GM18868 (cell line): ENCODE data around the gene MAD2L2.
"Not testable (repeated sequence)": the region's sequence is repeated elsewhere in the genome, so short reads cannot be mapped to it uniquely, and the experiment has no call there.

Experiments used
- ATAC-seq: cut with Tn5 transposase; IDR thresholded peaks from one replicate; pipeline ENCODE4 v1.9.1; 2021; ENCODE audit warnings: mild to moderate bottlenecking, moderate library complexity; ENCODE audit not compliant: unreplicated experiment

The MAD2L2 gene

GRCh38 chr1:11654137-11654938, 26.6 kb downstream of the MAD2L2 start, which contains the start of the genes FBXO2 and FBXO44:
Gene FBXO2, minus strand, starts transcription at chr1:11654429. Its CDS starts 89 bp downstream, at chr1:11654340.
Gene FBXO44, plus strand, starts transcription at chr1:11654877. Its CDS starts 959 bp downstream, at chr1:11655836.
- ATAC-seq: no peak

GRCh38 chr1:11653861-11654136, 27.1 kb downstream of the MAD2L2 start:
- no peak for ATAC-seq

GRCh38 chr1:11653101-11653860, 27.7 kb downstream of the MAD2L2 start:
- ATAC-seq: no peak

DNA sequence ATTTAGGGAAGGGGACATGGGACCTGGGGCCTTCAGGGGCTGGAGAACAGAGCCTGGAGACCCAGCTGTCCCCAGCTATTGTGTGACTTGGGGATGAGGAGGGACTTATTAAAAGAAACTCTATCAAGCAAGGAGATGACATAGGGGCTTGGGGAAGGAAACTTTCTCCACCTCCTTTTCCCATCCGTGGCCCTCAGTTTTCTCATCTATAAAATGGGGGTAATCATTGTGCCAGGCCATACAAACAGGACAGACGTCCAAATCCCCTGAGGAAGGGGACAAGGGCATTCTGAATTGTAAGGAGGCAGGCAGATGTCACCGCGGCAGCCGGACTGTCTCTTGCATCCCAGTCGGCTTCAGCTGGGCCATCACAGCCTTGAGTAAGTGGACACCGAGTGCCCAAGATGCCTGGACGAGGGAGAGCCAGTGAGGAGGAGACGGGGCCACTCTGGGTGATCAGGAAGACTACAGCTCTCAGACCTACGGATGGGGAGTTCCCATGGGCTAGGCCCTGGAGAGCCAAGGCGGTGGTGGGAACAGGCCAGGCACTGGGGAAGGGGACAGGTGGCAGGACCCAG, 28.7 kb downstream of the MAD2L2 start:
- no peak for ATAC-seq

GRCh38 chr1:11651017-11651416, 29.9 kb downstream of the MAD2L2 start:
- ATAC-seq: no peak

GRCh38 chr1:11650331-11650991, 30.5 kb downstream of the MAD2L2 start:
- peak; percentile 42 for ATAC-seq

GRCh38 chr1:11649624-11650330, 31.2 kb downstream of the MAD2L2 start:
- ATAC-seq: no peak

GRCh38 chr1:11649237-11649623, 31.7 kb downstream of the MAD2L2 start:
- ATAC-seq: no peak

GRCh38 chr1:11648732-11649158, 32.2 kb downstream of the MAD2L2 start:
- ATAC-seq: no peak

DNA sequence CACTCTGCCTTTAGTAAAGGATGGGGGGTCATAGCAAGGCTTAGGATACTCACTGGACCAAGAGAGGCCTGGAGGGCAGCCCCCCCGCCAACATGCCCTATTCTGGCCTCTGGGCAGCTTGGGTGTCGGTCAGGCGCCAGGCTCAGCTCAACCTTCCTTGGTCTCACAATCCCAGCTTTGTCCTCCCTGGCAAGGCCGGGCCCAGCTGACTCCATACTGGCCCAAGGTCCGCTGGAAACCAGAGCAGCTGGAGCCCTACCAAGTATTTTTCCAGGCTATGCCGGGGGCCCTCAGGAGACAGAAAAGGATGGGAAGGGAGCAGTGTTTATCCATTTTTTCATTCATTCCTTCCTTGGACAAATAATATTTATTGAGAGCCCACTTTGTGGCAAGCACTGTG, 32.9 kb downstream of the MAD2L2 start:
- ATAC-seq: no peak

- no peak for ATAC-seq
These were observed 33.6 kb downstream of the MAD2L2 start for GRCh38 chr1:11647333-11647732.

GRCh38 chr1:11646317-11646716, 34.6 kb downstream of the MAD2L2 start:
- no peak for ATAC-seq

- no peak for ATAC-seq
These were observed 35.2 kb downstream of the MAD2L2 start for GRCh38 chr1:11645670-11646265.

DNA sequence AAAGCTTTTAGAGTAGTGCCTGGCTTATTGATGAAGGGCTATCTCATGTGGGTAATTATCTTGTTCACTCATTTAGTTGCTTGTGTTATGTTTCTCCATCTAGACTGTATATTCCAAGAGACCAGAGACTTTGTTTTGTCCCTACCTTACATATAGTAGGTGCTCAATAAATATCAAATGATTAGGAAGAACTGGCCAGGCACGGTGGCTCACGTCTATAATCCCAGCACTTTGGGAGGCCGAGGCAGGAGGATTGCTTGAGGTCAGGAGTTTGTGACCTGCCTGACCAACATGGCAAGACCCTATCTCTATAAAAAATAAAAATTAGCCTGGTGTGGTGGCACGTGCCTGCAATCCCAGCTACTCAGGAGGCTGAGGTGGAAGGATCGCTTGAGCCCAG, 35.7 kb downstream of the MAD2L2 start:
- ATAC-seq: no peak

- no peak for ATAC-seq
These were observed 37.2 kb downstream of the MAD2L2 start for GRCh38 chr1:11643782-11644181.

DNA sequence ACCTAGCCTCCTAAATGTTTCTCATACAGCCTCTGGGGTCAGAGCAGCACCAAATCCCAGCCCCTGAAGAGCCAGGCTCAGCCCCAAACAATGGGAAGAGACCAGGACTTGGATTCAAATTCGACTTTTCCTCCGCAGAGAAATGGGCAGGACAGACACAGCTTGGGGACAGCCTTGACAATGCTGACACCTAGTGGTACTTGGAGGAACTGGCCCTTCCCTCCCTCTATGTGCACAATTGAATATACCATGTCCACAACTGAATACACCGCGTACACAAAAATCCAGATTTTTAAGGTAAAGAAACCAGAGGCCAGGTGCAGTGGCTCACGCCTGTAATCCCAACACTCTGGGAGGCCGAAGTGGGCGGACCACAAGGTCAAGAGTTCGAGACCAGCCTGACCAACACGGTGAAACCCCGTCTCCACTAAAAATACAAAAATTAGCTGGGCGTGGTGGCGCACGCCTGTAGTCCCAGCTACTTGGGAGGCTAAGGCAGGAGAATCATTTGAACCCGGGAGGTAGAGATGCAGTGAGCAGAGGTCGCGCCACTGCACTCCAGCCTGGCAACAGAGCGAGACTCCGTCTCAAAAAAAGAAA, 38.4 kb downstream of the MAD2L2 start:
- not testable (repeated sequence) for ATAC-seq

GRCh38 chr1:11641776-11642305, 39.1 kb downstream of the MAD2L2 start:
- ATAC-seq: no peak

DNA sequence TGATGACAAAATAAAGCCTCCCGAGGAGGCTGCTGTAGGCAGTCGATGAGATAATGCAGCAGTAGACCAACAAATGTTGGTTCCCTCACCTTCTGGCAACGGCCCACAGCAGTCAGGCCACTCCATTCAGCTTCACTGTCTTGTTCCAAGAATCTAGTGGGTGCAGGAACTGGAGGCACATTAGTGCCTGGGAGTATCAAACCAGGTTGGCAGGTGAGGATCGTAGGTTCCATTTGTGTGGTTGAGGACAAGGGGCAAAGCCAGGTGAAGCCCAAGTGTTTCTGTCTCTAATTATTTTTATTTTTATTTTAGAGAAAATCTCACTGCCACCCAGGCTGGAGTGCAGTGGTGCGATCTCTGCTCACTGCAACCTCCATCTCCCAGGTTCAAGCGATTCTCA, 40.0 kb downstream of the MAD2L2 start:
- ATAC-seq: no peak

- ATAC-seq: no peak
These were observed 40.8 kb downstream of the MAD2L2 start for GRCh38 chr1:11640101-11640500.

DNA sequence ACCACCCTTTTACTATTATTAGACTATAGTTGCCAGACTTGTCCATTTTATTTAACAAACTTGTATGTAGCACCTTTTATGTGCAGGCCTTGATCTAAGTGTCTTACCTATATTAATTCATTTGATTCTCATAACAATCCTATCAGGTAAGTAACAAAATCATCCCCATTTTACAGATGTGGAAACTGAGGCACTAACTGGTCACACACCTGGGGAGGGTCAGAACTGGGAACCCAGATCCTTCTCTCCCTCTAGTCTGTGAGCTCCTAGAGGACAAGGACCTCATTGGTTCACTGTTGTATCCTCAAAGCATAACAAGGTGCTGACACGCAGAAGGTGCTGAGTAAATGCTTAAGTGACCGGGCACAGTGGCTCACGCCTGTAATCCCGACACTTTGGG, 41.6 kb downstream of the MAD2L2 start:
- no peak for ATAC-seq
